Esophagus muscularis mucosa (tissue), 4 donors: ENCODE results near the gene WBP1L. TPM values are rescaled to one million over a fixed set of nuclear protein-coding genes. Genes with fewer than 3 reads are reported as not detected.

ENCODE experiments used
- DNase-seq: peaks from one replicate; pipeline ENCODE4 v3.0.0-alpha.2; 2017; ENCODE audit errors: extremely low spot score
- H3K27ac ChIP-seq, 4 donors: fragments of 200-600 bp; sonication (generic); replicated peaks in 1 of 4; 1 replicate in 3 of 4; 2 replicates in 1 of 4; pipeline ENCODE4 v1.5.1; 2016 to 2019; ENCODE audit warnings: mild to moderate bottlenecking in 1 of 4
- H3K27me3 ChIP-seq, 4 donors: fragments of 200-600 bp; sonication (generic); one replicate each; pipeline versions ENCODE4 v1.5.1 to v1.6.0; 2016 to 2019
- H3K36me3 ChIP-seq, 4 donors: fragments of 200-600 bp; sonication (generic); one replicate each; pipeline ENCODE4 v1.5.1; 2016 to 2019
- H3K4me1 ChIP-seq, 4 donors: fragments of 200-600 bp; sonication (generic); one replicate each; pipeline ENCODE4 v1.5.1; 2016 to 2019
- H3K4me3 ChIP-seq, 4 donors: fragments of 200-600 bp; sonication (generic); 1 replicate in 2 of 4; 2 replicates in 2 of 4; pipeline ENCODE4 v1.5.1; 2016 to 2019; ENCODE audit warnings: mild to moderate bottlenecking in 4 of 4, moderate library complexity in 1 of 4
- H3K9me3 ChIP-seq, 4 donors: fragments of 200-600 bp; sonication (generic); 1 replicate in 3 of 4; 2 replicates in 1 of 4; pipeline ENCODE4 v1.5.1; 2016 to 2019
- EP300 ChIP-seq: sonication (generic); formaldehyde crosslinking; IDR thresholded peaks from one replicate; pipeline ENCODE4 v1.6.1; 2017; ENCODE audit warnings: antibody characterized with exemption
- POLR2A ChIP-seq: fragments of 450-650 bp; IDR thresholded peaks from one replicate; pipeline ENCODE4 v1.6.1; 2017; ENCODE audit warnings: antibody characterized with exemption, moderate library complexity, mild to moderate bottlenecking, low read depth
- POLR2AphosphoS5 ChIP-seq, 2 donors: sonication (generic); formaldehyde crosslinking; IDR thresholded peaks; one replicate each; pipeline ENCODE4 v1.6.1; 2017; ENCODE audit warnings: antibody characterized with exemption in 2 of 2
- WGBS: methylation state at CpG from one replicate; pipeline ENCODE4 v1.1.5; 2018; 5-methylcytosine and 5-hydroxymethylcytosine counted together
- intact Hi-C: fragments of 100-400 bp; cut with DNase I; formaldehyde crosslinking; loops from one replicate; pipeline ENCODE4 v1.15.1; 2023
- small RNA-seq, 3 donors: library from RNA; depleted of rRNA; stranded (forward); fragments of <200 nt; gene quantifications; one replicate each; pipeline ENCODE3, GENCODE V24; 2016
- total RNA-seq, 4 donors: library from RNA; depleted of rRNA; stranded (reverse); fragments of >200 nt; gene quantifications; one replicate each; pipeline versions ENCODE4 v1.1.0 to v1.2.1, GENCODE V29; 2016
- TF ChIP-seq, protein P1 (sequence below), 3 experiments: fragments of 200-600 bp in 2 of 3; fragments of 450-650 bp in 1 of 3; sonication (generic) in 2 of 3; IDR thresholded peaks; one replicate each; pipeline ENCODE4 v1.5.1; 2017 to 2019; ENCODE audit warnings: antibody characterized with exemption in 3 of 3, mild to moderate bottlenecking in 2 of 3, moderate library complexity in 1 of 3

The WBP1L gene
- total RNA-seq, 4 donors from 2014 or later, result 88.5 to 147 (median 112) TPM

DNA sequence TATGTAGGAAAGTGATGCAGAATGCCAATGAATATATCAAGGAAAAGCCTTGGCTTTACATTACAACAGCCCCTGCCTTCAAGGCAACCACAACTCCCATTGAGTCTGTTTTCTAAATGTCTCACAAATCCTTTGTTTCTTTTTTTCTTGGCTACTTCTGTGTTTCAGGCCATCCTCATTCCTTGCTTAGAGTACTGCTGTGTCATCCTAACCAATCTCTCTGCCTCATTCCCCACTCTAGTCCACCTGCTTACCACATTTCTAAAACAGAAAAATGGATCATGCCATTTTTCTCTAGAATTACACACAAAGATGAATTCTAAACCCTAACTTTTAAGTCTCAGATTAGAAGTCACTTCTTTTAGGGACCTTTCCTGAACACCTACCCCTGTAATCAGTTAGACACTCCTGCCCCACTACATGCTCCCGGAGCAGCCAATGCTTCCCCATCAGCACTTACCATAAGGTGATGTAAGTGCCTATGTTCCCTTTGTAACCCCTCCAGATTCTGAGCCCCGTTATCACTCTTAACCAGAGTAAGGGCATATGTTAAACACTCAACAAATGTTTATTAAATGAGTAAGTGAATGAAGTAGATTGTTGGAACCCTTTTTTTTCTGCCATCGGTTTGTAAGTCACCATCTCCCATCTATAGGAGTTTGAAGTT is 113.1 kb downstream of the WBP1L start:
- peak; percentile 29 for DNase-seq
- H3K36me3 ChIP-seq, result peaks cover 0 to 20% (median 16%) of the 10 kb centered on the region in 4 donors
- H3K27me3 ChIP-seq, result no peaks in the 10 kb centered on the region
- H3K4me1 ChIP-seq, result peaks cover 18 to 22% (median 19%) of the 10 kb centered on the region in 4 donors
- no peak overlapping the region for H3K27ac ChIP-seq
- WGBS, result 84% methylated on average over 3 of the region's 3 CpGs
- TF ChIP-seq, protein P1, sequence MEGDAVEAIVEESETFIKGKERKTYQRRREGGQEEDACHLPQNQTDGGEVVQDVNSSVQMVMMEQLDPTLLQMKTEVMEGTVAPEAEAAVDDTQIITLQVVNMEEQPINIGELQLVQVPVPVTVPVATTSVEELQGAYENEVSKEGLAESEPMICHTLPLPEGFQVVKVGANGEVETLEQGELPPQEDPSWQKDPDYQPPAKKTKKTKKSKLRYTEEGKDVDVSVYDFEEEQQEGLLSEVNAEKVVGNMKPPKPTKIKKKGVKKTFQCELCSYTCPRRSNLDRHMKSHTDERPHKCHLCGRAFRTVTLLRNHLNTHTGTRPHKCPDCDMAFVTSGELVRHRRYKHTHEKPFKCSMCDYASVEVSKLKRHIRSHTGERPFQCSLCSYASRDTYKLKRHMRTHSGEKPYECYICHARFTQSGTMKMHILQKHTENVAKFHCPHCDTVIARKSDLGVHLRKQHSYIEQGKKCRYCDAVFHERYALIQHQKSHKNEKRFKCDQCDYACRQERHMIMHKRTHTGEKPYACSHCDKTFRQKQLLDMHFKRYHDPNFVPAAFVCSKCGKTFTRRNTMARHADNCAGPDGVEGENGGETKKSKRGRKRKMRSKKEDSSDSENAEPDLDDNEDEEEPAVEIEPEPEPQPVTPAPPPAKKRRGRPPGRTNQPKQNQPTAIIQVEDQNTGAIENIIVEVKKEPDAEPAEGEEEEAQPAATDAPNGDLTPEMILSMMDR (IDR thresholded peaks at IDR 0.05), result no peak
- TF ChIP-seq POLR2AphosphoS5 (IDR thresholded peaks at IDR 0.05) (no peak), EP300 (no peak), POLR2A (no peak)
- no peak overlapping the region for H3K4me3 ChIP-seq
- no peaks in the 10 kb centered on the region for H3K9me3 ChIP-seq
- intact Hi-C loops, result no loop called here

DNA sequence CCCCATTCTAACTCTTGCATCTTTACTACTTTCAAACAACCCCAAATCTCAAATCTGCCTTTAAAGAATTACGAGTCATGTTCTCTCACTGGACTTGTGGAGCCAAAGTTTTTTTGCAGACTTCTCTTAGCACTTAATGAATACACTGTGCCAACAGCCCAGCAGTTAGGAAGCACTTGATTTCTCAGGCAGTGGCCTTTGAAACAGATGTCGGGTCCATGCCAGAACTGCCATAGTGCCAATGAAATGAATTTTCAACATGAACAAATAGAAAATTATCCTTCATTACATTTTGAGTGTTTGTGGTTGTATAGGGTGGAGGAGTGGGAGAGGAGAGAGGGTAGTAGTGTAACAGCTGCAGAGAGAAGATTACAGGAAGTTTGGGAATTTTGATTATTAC is 116.2 kb downstream of the WBP1L start:
- TF ChIP-seq POLR2A, result no peak
- TF ChIP-seq, protein P1 (IDR thresholded peaks at IDR 0.05), result no peak
- no peak for TF ChIP-seq POLR2AphosphoS5 (IDR thresholded peaks at IDR 0.05)
- no peak for TF ChIP-seq EP300
- intact Hi-C loops, result no loop called here
- H3K27ac ChIP-seq, result no peak overlapping the region

DNA sequence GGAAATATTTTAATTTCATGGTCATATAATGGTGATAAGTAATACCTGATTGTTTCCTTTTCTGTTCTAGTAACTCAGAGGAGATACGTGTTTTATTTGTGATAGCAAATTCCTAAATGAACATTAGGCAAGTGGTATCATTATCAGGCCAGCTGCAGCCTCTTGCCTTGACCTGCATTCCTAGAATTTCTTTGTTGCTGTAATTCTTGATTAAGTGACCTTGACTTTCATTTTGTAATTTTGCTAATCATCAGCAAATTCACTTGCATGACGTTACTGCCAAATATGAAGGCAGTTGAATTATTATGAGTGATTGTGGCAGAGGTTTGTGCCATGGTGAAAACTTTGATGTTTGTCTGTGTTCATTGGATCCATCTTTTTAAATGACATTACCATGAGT is 119.9 kb downstream of the WBP1L start:
- Histone ChIP-seq H3K9me3 (no peaks in the 10 kb centered on the region), H3K27me3 (no peaks in the 10 kb centered on the region), H3K4me3 (no peak overlapping the region), H3K36me3 (peaks cover 10 to 55% (median 33%) of the 10 kb centered on the region in 4 donors), H3K27ac (no peak overlapping the region), H3K4me1 (peaks cover 0 to 2% (median under 1%) of the 10 kb centered on the region in 4 donors)
- DNase-seq, result no peak
- 78% methylated on average over 2 of the region's 2 CpGs for WGBS
- intact Hi-C loops, result no loop called here
- TF ChIP-seq EP300, result no peak
- TF ChIP-seq, protein P1 (IDR thresholded peaks at IDR 0.05), result no peak

More for the DNA sequence above, 116.2 kb downstream of the WBP1L start:
- H3K9me3 ChIP-seq, result no peaks in the 10 kb centered on the region
- no peaks in the 10 kb centered on the region for H3K27me3 ChIP-seq
- peaks cover 10 to 45% (median 33%) of the 10 kb centered on the region in 4 donors for H3K36me3 ChIP-seq
- H3K4me3 ChIP-seq, result no peak overlapping the region
- DNase-seq, result no peak
- peaks cover 13 to 14% (median 14%) of the 10 kb centered on the region in 4 donors for H3K4me1 ChIP-seq
- WGBS, result 93% methylated on average over 2 of the region's 2 CpGs

DNA sequence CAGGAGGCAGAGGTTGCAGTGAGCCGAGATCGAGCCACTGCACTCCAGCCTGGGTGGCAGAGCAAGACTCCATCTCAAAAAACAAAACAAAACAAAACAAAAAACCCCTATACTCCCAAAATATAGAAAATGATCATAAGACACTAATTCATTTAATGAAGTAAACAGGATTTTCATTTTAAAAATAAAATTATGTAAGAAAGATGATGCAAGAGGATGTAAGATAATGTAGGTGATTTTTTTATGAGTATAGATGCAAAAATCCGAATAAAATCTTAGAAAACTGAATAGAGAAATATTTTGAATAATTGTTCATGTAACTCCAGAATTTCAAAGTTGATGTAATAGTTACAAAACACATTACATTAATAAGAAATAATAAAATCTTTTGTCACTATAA is 121.9 kb downstream of the WBP1L start:
- no peaks in the 10 kb centered on the region for H3K9me3 ChIP-seq
- intact Hi-C loops, result no loop called here
- WGBS, result 90% methylated on average over 3 of the region's 3 CpGs
- TF ChIP-seq POLR2A, result no peak
- TF ChIP-seq POLR2AphosphoS5 (IDR thresholded peaks at IDR 0.05), result no peak
- TF ChIP-seq, protein P1 (IDR thresholded peaks at IDR 0.05), result no peak
- TF ChIP-seq EP300, result no peak
- H3K27ac ChIP-seq, result no peak overlapping the region
- peaks cover 7 to 20% (median 15%) of the 10 kb centered on the region in 4 donors for H3K4me1 ChIP-seq
- H3K36me3 ChIP-seq, result peaks cover 10 to 47% (median 30%) of the 10 kb centered on the region in 4 donors
- H3K4me3 ChIP-seq, result no peak overlapping the region
- DNase-seq, result no peak
- no peaks in the 10 kb centered on the region for H3K27me3 ChIP-seq

Small RNA genes within 50 kb of the gene (small RNA-seq; reads per million reads assigned to genes)
- gene RNU6-1231P, result 0 reads per million in 3 donors

Other genes with a start within 250 kb of the WBP1L start
- gene ACTR1A, start 241.2 kb upstream of the WBP1L start, total RNA-seq, result 100 to 1,000 TPM; 164 to 283 (median 229) TPM
- gene SUFU, start 240.0 kb upstream of the WBP1L start, total RNA-seq, result 10 to 100 TPM in 2 of 4 donors, 1 to 10 TPM in 2; 5.0 to 11.7 (median 10.1) TPM
- gene TRIM8, start 99.5 kb upstream of the WBP1L start, total RNA-seq, result 100 to 1,000 TPM; 103 to 170 (median 159) TPM
- gene ARL3, start 29.6 kb upstream of the WBP1L start, total RNA-seq, result 1 to 10 TPM; 7.9 to 9.8 (median 8.4) TPM
- 1 to 10 TPM; 1.2 to 4.0 (median 2.9) TPM for gene SFXN2, start 29.3 kb upstream of the WBP1L start, total RNA-seq
- not detected for gene CYP17A1, start 93.5 kb downstream of the WBP1L start, total RNA-seq
- 10 to 100 TPM; 23.1 to 57.3 (median 36.1) TPM for gene BORCS7, start 110.3 kb downstream of the WBP1L start, total RNA-seq
- gene AS3MT, start 125.5 kb downstream of the WBP1L start, total RNA-seq, result 1 to 10 TPM; 5.1 to 9.3 (median 6.8) TPM
- 1 to 10 TPM; 4.0 to 9.3 (median 5.4) TPM for gene CNNM2, start 174.3 kb downstream of the WBP1L start, total RNA-seq